ENCODE results near the gene SPATA45.

The SPATA45 gene

GRCh38 chr1:212879947-212880690, 32.7 kb upstream of the SPATA45 start:
- Histone ChIP-seq H3K27ac (ENCODE audit: extremely low read depth, low read depth, low read length) (no peak overlapping the region), H3K36me3 (ENCODE audit: control insufficient read depth in 2 of 2, insufficient read depth in 1 of 2, low read length in 2 of 2) (peaks cover 50 to 68% of the 10 kb centered on the region in 2 experiments), H3K4me1 (ENCODE audit: control insufficient read depth, insufficient read depth, low read length) (no peaks in the 10 kb centered on the region), H3K4me3 (ENCODE audit: low read depth, low read length) (no peak overlapping the region), H3K9me3 (ENCODE audit: control insufficient read depth, insufficient read depth, low read depth, low read length) (no peaks in the 10 kb centered on the region)
- CTCF ChIA-PET = no interaction called here
- POLR2A ChIA-PET = no interaction called here
- TF ChIP-seq ZNF311 (tag by site-specific recombination; IDR thresholded peaks at IDR 0.05; ENCODE audit: borderline replicate concordance) = no peak
- TF ChIP-seq ZFHX2 (tag by site-specific recombination; conservative IDR thresholded peaks at IDR 0.05) = no peak
- TF ChIP-seq CTCF (tag by site-specific recombination; IDR thresholded peaks at IDR 0.05) = no peak
- TF ChIP-seq ZNF510 (tag by site-specific recombination; IDR thresholded peaks at IDR 0.05; ENCODE audit: insufficient replicate concordance) = no peak
- no peak for TF ChIP-seq ZNF114 (tag by site-specific recombination; IDR thresholded peaks at IDR 0.05)
- TF ChIP-seq GLI2 (tag by site-specific recombination; IDR thresholded peaks at IDR 0.05; ENCODE audit: borderline replicate concordance, low read depth) = no peak
- TF ChIP-seq ZEB2 (tag by site-specific recombination; IDR thresholded peaks at IDR 0.05) = no peak
- TF ChIP-seq ZNF571 (tag by site-specific recombination; IDR thresholded peaks at IDR 0.05) = no peak

DNA sequence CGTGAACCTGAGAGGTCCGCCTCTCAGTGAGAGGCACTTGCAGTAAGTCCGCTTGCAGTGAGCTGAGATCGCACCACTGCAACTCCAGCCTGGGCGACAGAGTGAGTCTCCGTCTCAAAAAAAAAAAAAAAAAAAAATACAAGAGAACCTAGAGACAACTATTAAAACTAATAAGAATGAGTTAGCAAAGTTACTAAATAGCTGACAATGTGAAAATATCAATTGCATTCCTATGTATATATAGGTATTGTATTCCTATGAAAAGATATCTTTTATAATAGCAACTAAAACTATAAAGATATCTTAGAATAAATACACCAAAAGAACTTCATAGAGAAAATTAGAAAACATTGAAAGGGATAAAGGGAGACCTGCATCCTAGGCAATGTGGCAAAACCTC, 31.0 kb upstream of the SPATA45 start:
- Histone ChIP-seq H3K4me1 (ENCODE audit: control insufficient read depth, insufficient read depth, low read length) (no peaks in the 10 kb centered on the region), H3K4me3 (ENCODE audit: low read depth, low read length) (no peak overlapping the region), H3K27ac (ENCODE audit: extremely low read depth, low read depth, low read length) (no peak overlapping the region), H3K36me3 (ENCODE audit: control insufficient read depth in 2 of 2, insufficient read depth in 1 of 2, low read length in 2 of 2) (peaks cover 50 to 66% of the 10 kb centered on the region in 2 experiments), H3K9me3 (ENCODE audit: control insufficient read depth, insufficient read depth, low read depth, low read length) (no peaks in the 10 kb centered on the region)
- no peak for TF ChIP-seq ZFHX2 (tag by site-specific recombination; conservative IDR thresholded peaks at IDR 0.05)
- no peak for TF ChIP-seq SCRT2 (tag by site-specific recombination; IDR thresholded peaks at IDR 0.05)
- no peak for TF ChIP-seq ZSCAN30 (tag by site-specific recombination; IDR thresholded peaks at IDR 0.05)
- no peak for TF ChIP-seq BCL6B (tag by site-specific recombination; IDR thresholded peaks at IDR 0.05)
- TF ChIP-seq ZNF248 (tag by site-specific recombination; IDR thresholded peaks at IDR 0.05) = no peak
- CTCF ChIA-PET = no interaction called here
- POLR2A ChIA-PET = interaction anchor here (0.9 kb wide), 1 partner anchor 21 kb away, joined by 5 read pairs; the partner anchor contains the start of gene FLVCR1

DNA sequence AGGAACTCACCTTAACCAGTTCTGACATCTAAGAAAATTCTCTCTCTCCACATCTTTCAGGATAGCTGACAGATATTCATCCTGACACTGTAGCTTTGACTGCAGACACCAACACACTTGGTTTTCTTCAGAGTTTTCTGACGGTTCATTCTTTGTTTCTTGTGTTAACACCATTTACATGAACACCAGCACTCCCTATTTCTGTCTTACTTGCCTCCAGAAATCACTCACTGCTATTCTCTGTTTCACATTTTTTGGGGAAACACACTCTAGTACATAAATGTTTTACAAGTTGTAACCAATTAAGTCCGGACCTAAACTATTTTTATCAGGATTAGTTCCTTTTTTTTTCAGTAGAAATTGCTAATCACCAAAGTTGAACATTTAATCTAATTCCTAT, 26.1 kb upstream of the SPATA45 start:
- ChIA-PET POLR2A (no interaction called here), CTCF (no interaction called here)
- H3K4me3 ChIP-seq (ENCODE audit: low read depth, low read length) = no peak overlapping the region
- H3K36me3 ChIP-seq (ENCODE audit: control insufficient read depth in 2 of 2, insufficient read depth in 1 of 2, low read length in 2 of 2) = peaks cover 53 to 78% of the 10 kb centered on the region in 2 experiments
- H3K27ac ChIP-seq (ENCODE audit: extremely low read depth, low read depth, low read length) = no peak overlapping the region
- no peaks in the 10 kb centered on the region for H3K9me3 ChIP-seq (ENCODE audit: control insufficient read depth, insufficient read depth, low read depth, low read length)
- no peaks in the 10 kb centered on the region for H3K4me1 ChIP-seq (ENCODE audit: control insufficient read depth, insufficient read depth, low read length)
- TF ChIP-seq MEIS1 (CRISPR knock-in tag; IDR thresholded peaks at IDR 0.05; ENCODE audit: borderline replicate concordance) (no peak), HOXD13 (CRISPR knock-in tag; IDR thresholded peaks at IDR 0.05; ENCODE audit: borderline replicate concordance) (no peak), ZNF510 (tag by site-specific recombination; IDR thresholded peaks at IDR 0.05; ENCODE audit: insufficient replicate concordance) (no peak), ZNF121 (tag by site-specific recombination; IDR thresholded peaks at IDR 0.05) (no peak), KLF9 (tag by site-specific recombination; IDR thresholded peaks at IDR 0.05; ENCODE audit: low read depth) (no peak), ZNF302 (tag by site-specific recombination; IDR thresholded peaks at IDR 0.05; ENCODE audit: low read depth) (no peak), ZNF555 (tag by site-specific recombination; conservative IDR thresholded peaks at IDR 0.05) (no peak), ZNF830 (tag by site-specific recombination; IDR thresholded peaks at IDR 0.05; ENCODE audit: low read depth) (no peak), ZBTB48 (tag by site-specific recombination; IDR thresholded peaks at IDR 0.05) (no peak), ZSCAN18 (tag by site-specific recombination; IDR thresholded peaks at IDR 0.05) (no peak)
- TF ChIP-seq, protein P1, sequence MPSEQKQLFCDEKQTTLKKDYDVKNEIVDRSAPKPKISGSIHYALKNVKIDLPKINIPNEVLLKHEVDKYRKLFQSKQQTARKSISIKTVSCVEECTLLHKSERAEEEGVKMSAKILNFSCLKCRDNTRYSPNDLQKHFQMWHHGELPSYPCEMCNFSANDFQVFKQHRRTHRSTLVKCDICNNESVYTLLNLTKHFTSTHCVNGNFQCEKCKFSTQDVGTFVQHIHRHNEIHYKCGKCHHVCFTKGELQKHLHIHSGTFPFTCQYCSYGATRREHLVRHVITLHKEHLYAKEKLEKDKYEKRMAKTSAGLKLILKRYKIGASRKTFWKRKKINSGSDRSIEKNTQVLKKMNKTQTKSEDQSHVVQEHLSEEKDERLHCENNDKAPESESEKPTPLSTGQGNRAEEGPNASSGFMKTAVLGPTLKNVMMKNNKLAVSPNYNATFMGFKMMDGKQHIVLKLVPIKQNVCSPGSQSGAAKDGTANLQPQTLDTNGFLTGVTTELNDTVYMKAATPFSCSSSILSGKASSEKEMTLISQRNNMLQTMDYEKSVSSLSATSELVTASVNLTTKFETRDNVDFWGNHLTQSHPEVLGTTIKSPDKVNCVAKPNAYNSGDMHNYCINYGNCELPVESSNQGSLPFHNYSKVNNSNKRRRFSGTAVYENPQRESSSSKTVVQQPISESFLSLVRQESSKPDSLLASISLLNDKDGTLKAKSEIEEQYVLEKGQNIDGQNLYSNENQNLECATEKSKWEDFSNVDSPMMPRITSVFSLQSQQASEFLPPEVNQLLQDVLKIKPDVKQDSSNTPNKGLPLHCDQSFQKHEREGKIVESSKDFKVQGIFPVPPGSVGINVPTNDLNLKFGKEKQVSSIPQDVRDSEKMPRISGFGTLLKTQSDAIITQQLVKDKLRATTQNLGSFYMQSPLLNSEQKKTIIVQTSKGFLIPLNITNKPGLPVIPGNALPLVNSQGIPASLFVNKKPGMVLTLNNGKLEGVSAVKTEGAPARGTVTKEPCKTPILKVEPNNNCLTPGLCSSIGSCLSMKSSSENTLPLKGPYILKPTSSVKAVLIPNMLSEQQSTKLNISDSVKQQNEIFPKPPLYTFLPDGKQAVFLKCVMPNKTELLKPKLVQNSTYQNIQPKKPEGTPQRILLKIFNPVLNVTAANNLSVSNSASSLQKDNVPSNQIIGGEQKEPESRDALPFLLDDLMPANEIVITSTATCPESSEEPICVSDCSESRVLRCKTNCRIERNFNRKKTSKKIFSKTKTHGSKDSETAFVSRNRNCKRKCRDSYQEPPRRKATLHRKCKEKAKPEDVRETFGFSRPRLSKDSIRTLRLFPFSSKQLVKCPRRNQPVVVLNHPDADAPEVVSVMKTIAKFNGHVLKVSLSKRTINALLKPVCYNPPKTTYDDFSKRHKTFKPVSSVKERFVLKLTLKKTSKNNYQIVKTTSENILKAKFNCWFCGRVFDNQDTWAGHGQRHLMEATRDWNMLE (tag by site-specific recombination; conservative IDR thresholded peaks at IDR 0.05; ENCODE audit: low read depth) = no peak
